ENCODE data around the gene EXOC4.

EXOC4 gene

DNA sequence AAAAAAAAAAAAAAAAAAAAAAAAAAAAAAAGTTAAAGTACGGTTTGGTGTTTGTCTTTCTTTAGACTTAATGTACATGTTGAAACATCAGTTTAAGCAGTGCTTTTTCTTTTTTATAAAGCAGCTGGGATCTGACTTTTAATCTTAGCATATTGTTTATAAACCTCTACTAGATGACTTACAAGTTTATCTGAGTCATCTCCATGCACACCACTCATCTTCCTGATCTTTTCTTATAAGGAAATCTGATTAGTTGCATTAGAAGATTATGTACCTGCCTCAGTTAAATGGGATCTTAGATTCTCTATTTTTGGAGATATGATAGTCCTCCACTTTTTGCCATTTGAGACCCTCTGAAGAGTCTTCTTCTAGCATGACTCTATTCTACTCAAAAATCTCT lies 482.3 kb downstream of the EXOC4 start:
- H3K36me3 ChIP-seq (ENCODE audit: insufficient read depth, low read length): no peaks in the 10 kb centered on the region
- no peak overlapping the region for H3K27ac ChIP-seq
- H3K4me3 ChIP-seq: no peak overlapping the region
- H3K9ac ChIP-seq (ENCODE audit: insufficient read length): no peak overlapping the region
- no peak for TF ChIP-seq FOXP2 (optimal IDR thresholded peaks at IDR 0.05; ENCODE audit: control extremely low read depth, extremely low read length, insufficient read depth)
- TF ChIP-seq POLR2AphosphoS5 (IDR thresholded peaks at IDR 0.05; ENCODE audit: borderline replicate concordance, low read depth, low read length): no peak
- no peak for TF ChIP-seq EZH2 (IDR thresholded peaks at IDR 0.05)
- no peak for DNase-seq (ENCODE audit: low read depth, low spot score)
- H3K9me3 ChIP-seq (ENCODE audit: low read depth, low read length): no peaks in the 10 kb centered on the region

DNA sequence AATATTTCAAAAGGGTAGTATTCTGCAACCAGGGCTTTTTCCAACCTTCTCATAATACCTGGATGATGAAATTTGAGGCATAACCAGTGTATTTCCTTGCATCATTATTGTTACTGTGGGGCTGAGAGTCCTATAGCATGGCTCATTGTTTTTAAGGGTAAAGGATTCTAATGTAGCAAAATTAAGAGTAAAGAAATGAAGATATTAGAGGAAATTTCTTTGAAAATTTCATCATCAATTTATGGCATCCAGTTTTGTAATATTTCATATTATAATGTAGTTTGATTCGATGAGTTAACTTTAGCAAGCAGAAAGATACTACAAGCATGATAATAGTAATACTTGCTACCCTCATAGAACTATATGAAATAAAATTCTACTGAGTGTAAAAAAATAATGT lies 486.9 kb downstream of the EXOC4 start:
- Histone ChIP-seq H3K36me3 (ENCODE audit: insufficient read depth, low read length) (no peaks in the 10 kb centered on the region), H3K9ac (ENCODE audit: insufficient read length) (no peak overlapping the region), H3K4me3 (no peak overlapping the region), H3K9me3 (ENCODE audit: low read depth, low read length) (no peaks in the 10 kb centered on the region), H3K27ac (no peak overlapping the region)
- TF ChIP-seq EZH2 (IDR thresholded peaks at IDR 0.05): no peak
- no peak for TF ChIP-seq FOXP2 (optimal IDR thresholded peaks at IDR 0.05; ENCODE audit: control extremely low read depth, extremely low read length, insufficient read depth)
- no peak for TF ChIP-seq POLR2AphosphoS5 (IDR thresholded peaks at IDR 0.05; ENCODE audit: borderline replicate concordance, low read depth, low read length)
- DNase-seq (ENCODE audit: low read depth, low spot score): no peak

DNA sequence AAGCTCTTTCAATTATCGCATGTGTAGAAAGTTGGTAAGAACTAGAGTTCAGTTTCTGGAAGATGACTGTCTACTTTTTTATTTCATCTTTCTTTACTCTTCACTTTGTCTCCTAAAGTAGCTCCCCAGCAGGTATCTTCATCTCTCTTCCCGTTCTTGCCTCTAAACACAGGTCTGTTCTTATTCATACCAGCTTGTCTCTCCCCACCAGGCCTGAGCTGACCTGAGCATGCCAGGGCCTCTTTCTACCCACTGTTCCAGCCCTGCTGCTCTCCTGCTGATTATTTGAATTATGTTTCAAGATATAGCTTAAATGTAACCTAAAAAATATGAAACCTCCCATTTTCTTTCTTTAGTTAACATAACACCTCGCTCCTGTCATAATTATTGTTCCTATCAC lies 488.2 kb downstream of the EXOC4 start:
- Histone ChIP-seq H3K36me3 (ENCODE audit: insufficient read depth, low read length) (no peaks in the 10 kb centered on the region), H3K4me3 (no peak overlapping the region), H3K9me3 (ENCODE audit: low read depth, low read length) (no peaks in the 10 kb centered on the region), H3K9ac (ENCODE audit: insufficient read length) (no peak overlapping the region), H3K27ac (no peak overlapping the region)
- DNase-seq (ENCODE audit: low read depth, low spot score): no peak
- TF ChIP-seq FOXP2 (optimal IDR thresholded peaks at IDR 0.05; ENCODE audit: control extremely low read depth, extremely low read length, insufficient read depth) (no peak), POLR2AphosphoS5 (IDR thresholded peaks at IDR 0.05; ENCODE audit: borderline replicate concordance, low read depth, low read length) (no peak), EZH2 (IDR thresholded peaks at IDR 0.05) (no peak)

GRCh38 chr7:133741703-133742102 lies 488.8 kb downstream of the EXOC4 start:
- H3K9ac ChIP-seq (ENCODE audit: insufficient read length): no peak overlapping the region
- H3K9me3 ChIP-seq (ENCODE audit: low read depth, low read length): no peaks in the 10 kb centered on the region
- no peaks in the 10 kb centered on the region for H3K36me3 ChIP-seq (ENCODE audit: insufficient read depth, low read length)
- no peak overlapping the region for H3K4me3 ChIP-seq
- no peak for DNase-seq (ENCODE audit: low read depth, low spot score)
- H3K27ac ChIP-seq: no peak overlapping the region
- no peak for TF ChIP-seq POLR2AphosphoS5 (IDR thresholded peaks at IDR 0.05; ENCODE audit: borderline replicate concordance, low read depth, low read length)
- no peak for TF ChIP-seq EZH2 (IDR thresholded peaks at IDR 0.05)
- no peak for TF ChIP-seq FOXP2 (optimal IDR thresholded peaks at IDR 0.05; ENCODE audit: control extremely low read depth, extremely low read length, insufficient read depth)

GRCh38 chr7:133742709-133743538 lies 490.0 kb downstream of the EXOC4 start:
- no peaks in the 10 kb centered on the region for H3K9me3 ChIP-seq (ENCODE audit: low read depth, low read length)
- no peak for DNase-seq (ENCODE audit: low read depth, low spot score)
- H3K9ac ChIP-seq (ENCODE audit: insufficient read length): no peak overlapping the region
- TF ChIP-seq EZH2 (IDR thresholded peaks at IDR 0.05): no peak
- no peak for TF ChIP-seq FOXP2 (optimal IDR thresholded peaks at IDR 0.05; ENCODE audit: control extremely low read depth, extremely low read length, insufficient read depth)
- no peak for TF ChIP-seq POLR2AphosphoS5 (IDR thresholded peaks at IDR 0.05; ENCODE audit: borderline replicate concordance, low read depth, low read length)
- H3K27ac ChIP-seq: no peak overlapping the region
- no peak overlapping the region for H3K4me3 ChIP-seq
- H3K36me3 ChIP-seq (ENCODE audit: insufficient read depth, low read length): no peaks in the 10 kb centered on the region

GRCh38 chr7:133744451-133744850 lies 491.6 kb downstream of the EXOC4 start:
- DNase-seq (ENCODE audit: low read depth, low spot score): no peak
- no peak overlapping the region for H3K27ac ChIP-seq

GRCh38 chr7:133746305-133746704 lies 493.4 kb downstream of the EXOC4 start:
- Histone ChIP-seq H3K9me3 (ENCODE audit: low read depth, low read length) (no peaks in the 10 kb centered on the region), H3K27ac (no peak overlapping the region), H3K9ac (ENCODE audit: insufficient read length) (no peak overlapping the region), H3K4me3 (no peak overlapping the region), H3K36me3 (ENCODE audit: insufficient read depth, low read length) (no peaks in the 10 kb centered on the region)
- no peak for DNase-seq (ENCODE audit: low read depth, low spot score)
- TF ChIP-seq EZH2 (IDR thresholded peaks at IDR 0.05) (no peak), FOXP2 (optimal IDR thresholded peaks at IDR 0.05; ENCODE audit: control extremely low read depth, extremely low read length, insufficient read depth) (no peak), POLR2AphosphoS5 (IDR thresholded peaks at IDR 0.05; ENCODE audit: borderline replicate concordance, low read depth, low read length) (no peak)

More at GRCh38 chr7:133744451-133744850, 491.6 kb downstream of the EXOC4 start:
- Histone ChIP-seq H3K9ac (ENCODE audit: insufficient read length) (no peak overlapping the region), H3K4me3 (no peak overlapping the region), H3K9me3 (ENCODE audit: low read depth, low read length) (no peaks in the 10 kb centered on the region), H3K36me3 (ENCODE audit: insufficient read depth, low read length) (no peaks in the 10 kb centered on the region)
- no peak for TF ChIP-seq EZH2 (IDR thresholded peaks at IDR 0.05)
- no peak for TF ChIP-seq POLR2AphosphoS5 (IDR thresholded peaks at IDR 0.05; ENCODE audit: borderline replicate concordance, low read depth, low read length)

DNA sequence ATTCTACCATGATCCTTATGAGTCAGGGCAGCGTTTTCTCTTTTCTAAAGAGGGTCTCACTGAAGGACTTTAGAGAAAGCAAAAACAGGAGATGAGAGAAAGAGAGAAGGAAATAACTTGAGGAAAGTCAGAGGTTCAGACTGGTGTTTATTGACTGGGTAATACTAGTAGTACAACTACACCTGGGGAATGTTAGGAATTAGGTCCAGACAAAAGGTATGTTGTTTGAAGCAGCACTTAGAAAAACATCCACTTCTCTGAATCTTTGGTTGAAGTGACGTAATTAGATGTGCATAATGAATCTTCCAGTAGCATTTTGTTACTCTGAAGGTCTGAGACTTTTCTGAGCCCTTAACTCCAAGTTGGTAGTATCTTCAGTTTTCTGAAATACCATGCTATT lies 494.0 kb downstream of the EXOC4 start:
- Histone ChIP-seq H3K9me3 (ENCODE audit: low read depth, low read length) (no peaks in the 10 kb centered on the region), H3K9ac (ENCODE audit: insufficient read length) (no peak overlapping the region), H3K27ac (no peak overlapping the region), H3K36me3 (ENCODE audit: insufficient read depth, low read length) (no peaks in the 10 kb centered on the region), H3K4me3 (no peak overlapping the region)
- DNase-seq (ENCODE audit: low read depth, low spot score): no peak
- TF ChIP-seq EZH2 (IDR thresholded peaks at IDR 0.05) (no peak), FOXP2 (optimal IDR thresholded peaks at IDR 0.05; ENCODE audit: control extremely low read depth, extremely low read length, insufficient read depth) (no peak), POLR2AphosphoS5 (IDR thresholded peaks at IDR 0.05; ENCODE audit: borderline replicate concordance, low read depth, low read length) (no peak)

Data from SK-N-MC (cell line).